Measurements from ENCODE around the gene SMYD3. TPM values are rescaled to one million over a fixed set of nuclear protein-coding genes. Genes with fewer than 3 reads are reported as not detected.

Gene SMYD3
- polyA plus RNA-seq, 1 donor from 2014 or later = 48.6 TPM

DNA sequence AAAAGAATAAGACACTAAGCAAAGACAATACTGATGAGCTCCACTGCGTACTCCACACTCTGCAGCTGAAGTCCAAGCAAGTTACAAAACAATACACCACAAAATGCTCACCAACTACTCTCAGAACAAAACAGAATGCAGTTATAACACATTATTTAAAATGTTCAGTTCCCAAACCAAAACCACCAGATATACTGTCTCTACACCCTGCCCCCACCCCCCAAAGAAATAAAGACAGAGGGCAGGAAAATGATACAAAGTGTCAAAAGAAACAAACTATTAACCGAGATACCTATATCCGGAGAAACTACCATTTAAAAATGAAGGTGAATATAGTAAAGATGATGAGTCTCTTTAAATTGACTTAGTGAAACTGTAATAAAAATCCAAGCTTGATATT, 729.3 kb downstream of the SMYD3 start:
- no peak overlapping the region for H3K4me2 ChIP-seq (ENCODE audit: low read length)
- H4K20me1 ChIP-seq (ENCODE audit: insufficient read depth) = no peaks in the 10 kb centered on the region
- H3K79me2 ChIP-seq (replicated peaks; ENCODE audit: insufficient read depth, low read length) = no peaks in the 10 kb centered on the region
- no peaks in the 10 kb centered on the region for H3F3A ChIP-seq (ENCODE audit: insufficient read depth, low read length, poor library complexity, severe bottlenecking)
- no peak overlapping the region for H3K4me3 ChIP-seq (ENCODE audit: low read length)
- no peaks in the 10 kb centered on the region for H3K9me2 ChIP-seq (ENCODE audit: insufficient read depth, low read length)
- no peaks in the 10 kb centered on the region for H3K27me3 ChIP-seq (ENCODE audit: insufficient read depth, low read depth, low read length)
- no peak overlapping the region for H3K9ac ChIP-seq (ENCODE audit: low read length)
- TF ChIP-seq EZH2 (IDR thresholded peaks at IDR 0.05; ENCODE audit: borderline replicate concordance, insufficient read depth, low read length, poor library complexity, severe bottlenecking) = no peak
- TF ChIP-seq MXI1 (conservative IDR thresholded peaks at IDR 0.05; ENCODE audit: poor library complexity, severe bottlenecking) = no peak
- TF ChIP-seq, protein P1, sequence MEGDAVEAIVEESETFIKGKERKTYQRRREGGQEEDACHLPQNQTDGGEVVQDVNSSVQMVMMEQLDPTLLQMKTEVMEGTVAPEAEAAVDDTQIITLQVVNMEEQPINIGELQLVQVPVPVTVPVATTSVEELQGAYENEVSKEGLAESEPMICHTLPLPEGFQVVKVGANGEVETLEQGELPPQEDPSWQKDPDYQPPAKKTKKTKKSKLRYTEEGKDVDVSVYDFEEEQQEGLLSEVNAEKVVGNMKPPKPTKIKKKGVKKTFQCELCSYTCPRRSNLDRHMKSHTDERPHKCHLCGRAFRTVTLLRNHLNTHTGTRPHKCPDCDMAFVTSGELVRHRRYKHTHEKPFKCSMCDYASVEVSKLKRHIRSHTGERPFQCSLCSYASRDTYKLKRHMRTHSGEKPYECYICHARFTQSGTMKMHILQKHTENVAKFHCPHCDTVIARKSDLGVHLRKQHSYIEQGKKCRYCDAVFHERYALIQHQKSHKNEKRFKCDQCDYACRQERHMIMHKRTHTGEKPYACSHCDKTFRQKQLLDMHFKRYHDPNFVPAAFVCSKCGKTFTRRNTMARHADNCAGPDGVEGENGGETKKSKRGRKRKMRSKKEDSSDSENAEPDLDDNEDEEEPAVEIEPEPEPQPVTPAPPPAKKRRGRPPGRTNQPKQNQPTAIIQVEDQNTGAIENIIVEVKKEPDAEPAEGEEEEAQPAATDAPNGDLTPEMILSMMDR (IDR thresholded peaks at IDR 0.05; ENCODE audit: poor library complexity, severe bottlenecking) = no peak
- TF ChIP-seq, protein P2, sequence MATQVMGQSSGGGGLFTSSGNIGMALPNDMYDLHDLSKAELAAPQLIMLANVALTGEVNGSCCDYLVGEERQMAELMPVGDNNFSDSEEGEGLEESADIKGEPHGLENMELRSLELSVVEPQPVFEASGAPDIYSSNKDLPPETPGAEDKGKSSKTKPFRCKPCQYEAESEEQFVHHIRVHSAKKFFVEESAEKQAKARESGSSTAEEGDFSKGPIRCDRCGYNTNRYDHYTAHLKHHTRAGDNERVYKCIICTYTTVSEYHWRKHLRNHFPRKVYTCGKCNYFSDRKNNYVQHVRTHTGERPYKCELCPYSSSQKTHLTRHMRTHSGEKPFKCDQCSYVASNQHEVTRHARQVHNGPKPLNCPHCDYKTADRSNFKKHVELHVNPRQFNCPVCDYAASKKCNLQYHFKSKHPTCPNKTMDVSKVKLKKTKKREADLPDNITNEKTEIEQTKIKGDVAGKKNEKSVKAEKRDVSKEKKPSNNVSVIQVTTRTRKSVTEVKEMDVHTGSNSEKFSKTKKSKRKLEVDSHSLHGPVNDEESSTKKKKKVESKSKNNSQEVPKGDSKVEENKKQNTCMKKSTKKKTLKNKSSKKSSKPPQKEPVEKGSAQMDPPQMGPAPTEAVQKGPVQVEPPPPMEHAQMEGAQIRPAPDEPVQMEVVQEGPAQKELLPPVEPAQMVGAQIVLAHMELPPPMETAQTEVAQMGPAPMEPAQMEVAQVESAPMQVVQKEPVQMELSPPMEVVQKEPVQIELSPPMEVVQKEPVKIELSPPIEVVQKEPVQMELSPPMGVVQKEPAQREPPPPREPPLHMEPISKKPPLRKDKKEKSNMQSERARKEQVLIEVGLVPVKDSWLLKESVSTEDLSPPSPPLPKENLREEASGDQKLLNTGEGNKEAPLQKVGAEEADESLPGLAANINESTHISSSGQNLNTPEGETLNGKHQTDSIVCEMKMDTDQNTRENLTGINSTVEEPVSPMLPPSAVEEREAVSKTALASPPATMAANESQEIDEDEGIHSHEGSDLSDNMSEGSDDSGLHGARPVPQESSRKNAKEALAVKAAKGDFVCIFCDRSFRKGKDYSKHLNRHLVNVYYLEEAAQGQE (IDR thresholded peaks at IDR 0.05; ENCODE audit: borderline replicate concordance) = no peak
- TF ChIP-seq EP300 (conservative IDR thresholded peaks at IDR 0.05; ENCODE audit: poor library complexity, severe bottlenecking) = no peak
- no peak for TF ChIP-seq RAD21 (conservative IDR thresholded peaks at IDR 0.05)
- no peak for TF ChIP-seq POLR2AphosphoS5 (IDR thresholded peaks at IDR 0.05)
- no peak for TF ChIP-seq SMC3 (conservative IDR thresholded peaks at IDR 0.05; ENCODE audit: poor library complexity)
- TF ChIP-seq TAF1 (IDR thresholded peaks at IDR 0.05; ENCODE audit: low read depth) = no peak
- no peaks in the 10 kb centered on the region for H3K36me3 ChIP-seq (ENCODE audit: insufficient read depth, low read length)
- H2AFZ ChIP-seq (ENCODE audit: low read depth, low read length) = no peak overlapping the region
- H3K9me3 ChIP-seq (ENCODE audit: low read length) = no peaks in the 10 kb centered on the region
- no peak overlapping the region for H3K27ac ChIP-seq (ENCODE audit: low read length)

DNA sequence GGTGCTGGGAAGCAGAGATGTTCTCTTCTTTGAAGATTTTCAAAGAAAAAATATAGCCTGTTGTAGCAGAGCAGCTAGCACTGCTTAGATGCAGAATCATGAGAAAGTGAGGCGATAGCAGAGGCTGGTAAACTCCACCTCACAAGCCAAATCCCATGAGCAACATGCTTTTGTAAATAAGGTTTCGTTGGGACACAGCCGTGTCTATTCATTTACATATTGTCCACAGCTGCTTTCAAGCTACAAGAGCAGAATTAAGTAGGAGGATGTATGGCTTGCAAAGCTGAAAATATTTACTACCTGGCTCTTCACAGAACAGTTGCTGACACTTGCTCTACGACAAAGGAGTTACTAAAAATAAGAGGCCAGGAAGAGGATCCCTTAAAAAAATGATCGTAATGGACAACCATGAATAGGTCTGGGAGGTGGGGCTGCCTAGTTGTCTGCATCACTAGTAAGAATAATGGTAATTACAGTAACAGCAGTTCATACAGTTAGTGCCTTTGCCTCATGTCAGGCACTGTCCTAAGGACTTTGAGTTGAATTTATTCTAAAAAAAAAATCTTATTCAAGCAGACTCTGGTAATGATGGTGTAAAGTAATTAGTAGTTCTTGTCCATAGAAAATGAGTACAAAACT, 730.3 kb downstream of the SMYD3 start:
- no peak overlapping the region for H3K4me2 ChIP-seq (ENCODE audit: low read length)
- H3K36me3 ChIP-seq (ENCODE audit: insufficient read depth, low read length) = no peaks in the 10 kb centered on the region
- TF ChIP-seq POLR2AphosphoS5 (IDR thresholded peaks at IDR 0.05) (no peak), SMC3 (conservative IDR thresholded peaks at IDR 0.05; ENCODE audit: poor library complexity) (no peak)
- TF ChIP-seq, protein P2 (IDR thresholded peaks at IDR 0.05; ENCODE audit: borderline replicate concordance) = no peak
- no peaks in the 10 kb centered on the region for H3F3A ChIP-seq (ENCODE audit: insufficient read depth, low read length, poor library complexity, severe bottlenecking)
- no peaks in the 10 kb centered on the region for H3K9me3 ChIP-seq (ENCODE audit: low read length)
- no peak overlapping the region for H3K27ac ChIP-seq (ENCODE audit: low read length)
- no peak overlapping the region for H2AFZ ChIP-seq (ENCODE audit: low read depth, low read length)
- no peaks in the 10 kb centered on the region for H3K79me2 ChIP-seq (replicated peaks; ENCODE audit: insufficient read depth, low read length)
- no peak overlapping the region for H3K9ac ChIP-seq (ENCODE audit: low read length)
- no peaks in the 10 kb centered on the region for H4K20me1 ChIP-seq (ENCODE audit: insufficient read depth)
- H3K27me3 ChIP-seq (ENCODE audit: insufficient read depth, low read depth, low read length) = no peaks in the 10 kb centered on the region
- H3K4me3 ChIP-seq (ENCODE audit: low read length) = no peak overlapping the region
- no peaks in the 10 kb centered on the region for H3K9me2 ChIP-seq (ENCODE audit: insufficient read depth, low read length)

All from neural cell (in vitro differentiated cells).